HG03139 (cell line): Measurements from ENCODE around the gene PUSL1.

Experiments
- ATAC-seq: cut with Tn5 transposase; IDR thresholded peaks from one replicate; pipeline ENCODE4 v1.9.1; 2021; ENCODE audit not compliant: unreplicated experiment

The PUSL1 gene

GRCh38 chr1:1336931-1337792 is 28.8 kb downstream of the PUSL1 start:
- ATAC-seq, result no peak

- no peak for ATAC-seq
Observed at GRCh38 chr1:1337793-1338147, 29.4 kb downstream of the PUSL1 start.

GRCh38 chr1:1338278-1338677 is 29.9 kb downstream of the PUSL1 start:
- ATAC-seq, result no peak

DNA sequence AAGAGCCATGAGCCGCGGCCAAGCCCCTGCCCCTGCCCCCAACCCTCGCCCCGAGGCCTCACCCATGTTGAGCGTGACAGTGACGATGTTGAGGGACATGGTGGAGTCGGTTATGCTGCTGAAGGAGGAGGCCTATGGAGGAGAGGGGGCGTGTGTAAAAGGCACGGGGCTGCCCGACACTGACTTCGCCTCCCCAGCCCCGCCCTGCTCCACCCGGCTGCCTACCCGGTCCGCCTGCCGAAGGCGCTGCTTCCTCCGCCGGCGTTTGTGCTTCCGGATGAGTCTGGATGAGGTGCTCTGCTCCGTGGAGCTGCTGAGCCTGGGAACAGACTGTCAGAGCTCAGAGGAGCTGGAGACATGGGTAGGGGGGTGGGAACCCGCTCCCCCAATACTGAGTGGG is 31.8 kb downstream of the PUSL1 start:
- no peak for ATAC-seq

DNA sequence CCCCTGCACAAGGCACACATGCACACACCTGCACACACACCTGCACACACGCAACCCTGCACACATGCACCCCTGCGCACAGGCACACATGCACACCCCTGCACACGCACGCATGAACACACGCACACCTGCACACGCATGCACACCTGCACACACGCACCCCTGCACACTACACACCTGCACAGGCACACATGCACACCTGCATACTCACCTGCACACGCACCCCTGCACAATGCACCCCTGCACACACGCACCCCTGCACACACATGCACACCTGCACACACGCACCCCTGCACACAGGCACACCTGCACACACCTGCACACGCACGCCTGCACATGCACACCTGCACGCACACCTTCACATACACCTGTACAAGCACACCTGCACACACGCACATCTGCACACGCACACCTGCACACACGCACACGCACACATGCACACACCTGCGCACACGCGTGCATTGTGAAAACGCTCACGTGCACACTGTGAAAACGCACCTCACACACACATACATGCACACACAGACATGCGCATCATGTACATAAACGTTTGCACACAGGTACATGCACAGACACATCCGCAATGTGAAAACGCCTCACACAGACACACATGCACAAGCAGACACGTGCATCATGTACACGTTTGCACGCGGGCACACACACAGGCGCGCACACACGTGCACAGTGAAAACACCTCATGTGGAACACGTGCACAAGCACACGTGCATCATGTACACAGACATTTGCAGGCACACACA is 32.6 kb downstream of the PUSL1 start:
- no peak for ATAC-seq

- no peak for ATAC-seq
Observed at GRCh38 chr1:1341549-1342021, 33.2 kb downstream of the PUSL1 start.

DNA sequence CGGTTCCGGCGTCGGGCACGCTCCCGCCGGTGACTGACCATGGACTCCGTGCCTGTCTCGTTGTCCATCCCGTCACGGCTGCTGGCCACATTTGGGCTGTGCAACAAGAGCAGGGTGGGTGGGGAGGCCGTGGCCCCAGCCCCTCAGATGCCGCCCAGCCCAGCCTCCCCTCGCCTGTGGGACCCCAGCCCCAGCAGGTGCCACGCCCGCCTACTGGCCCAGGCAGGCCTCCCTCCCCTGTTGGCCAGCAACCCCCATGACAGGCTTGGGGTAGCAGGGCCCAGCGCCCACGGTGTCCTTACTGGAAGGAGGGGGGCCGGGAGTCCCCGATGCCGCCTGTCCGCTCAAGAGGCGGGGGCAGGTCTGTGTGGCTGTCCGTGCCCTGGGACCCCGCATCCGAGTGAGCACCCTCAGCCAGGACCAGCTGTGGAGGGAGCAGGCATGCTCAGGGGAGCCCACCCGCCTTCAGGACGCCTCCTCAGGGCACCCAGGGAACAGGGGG is 33.7 kb downstream of the PUSL1 start:
- ATAC-seq, result no peak

DNA sequence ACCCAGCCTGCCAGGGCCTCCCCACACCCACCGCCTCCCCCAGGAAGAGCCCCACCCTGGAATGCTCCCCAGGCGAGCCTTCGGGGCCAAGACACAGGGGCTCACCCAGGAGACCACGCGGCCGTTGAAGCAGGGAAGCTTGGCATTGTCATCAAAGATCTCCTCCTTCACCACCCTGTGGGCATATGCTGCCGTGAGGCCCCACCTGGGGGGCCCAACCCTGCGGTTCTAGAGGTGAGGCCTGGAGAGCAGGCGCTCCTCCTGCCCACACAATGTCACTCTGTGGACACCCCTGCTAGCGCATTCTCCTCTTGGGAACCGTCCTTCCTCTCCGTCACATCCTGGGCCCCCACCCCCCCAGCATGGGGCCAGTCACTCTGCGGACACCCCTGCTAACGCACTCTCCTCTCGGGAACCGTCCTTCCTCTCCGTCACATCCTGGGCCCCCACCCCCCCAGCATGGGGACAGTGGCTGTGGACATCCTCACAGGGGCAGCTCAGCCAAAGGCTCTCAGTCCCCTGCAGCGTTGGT is 34.3 kb downstream of the PUSL1 start:
- no peak for ATAC-seq

GRCh38 chr1:1343811-1344421 is 35.5 kb downstream of the PUSL1 start:
- no peak for ATAC-seq

DNA sequence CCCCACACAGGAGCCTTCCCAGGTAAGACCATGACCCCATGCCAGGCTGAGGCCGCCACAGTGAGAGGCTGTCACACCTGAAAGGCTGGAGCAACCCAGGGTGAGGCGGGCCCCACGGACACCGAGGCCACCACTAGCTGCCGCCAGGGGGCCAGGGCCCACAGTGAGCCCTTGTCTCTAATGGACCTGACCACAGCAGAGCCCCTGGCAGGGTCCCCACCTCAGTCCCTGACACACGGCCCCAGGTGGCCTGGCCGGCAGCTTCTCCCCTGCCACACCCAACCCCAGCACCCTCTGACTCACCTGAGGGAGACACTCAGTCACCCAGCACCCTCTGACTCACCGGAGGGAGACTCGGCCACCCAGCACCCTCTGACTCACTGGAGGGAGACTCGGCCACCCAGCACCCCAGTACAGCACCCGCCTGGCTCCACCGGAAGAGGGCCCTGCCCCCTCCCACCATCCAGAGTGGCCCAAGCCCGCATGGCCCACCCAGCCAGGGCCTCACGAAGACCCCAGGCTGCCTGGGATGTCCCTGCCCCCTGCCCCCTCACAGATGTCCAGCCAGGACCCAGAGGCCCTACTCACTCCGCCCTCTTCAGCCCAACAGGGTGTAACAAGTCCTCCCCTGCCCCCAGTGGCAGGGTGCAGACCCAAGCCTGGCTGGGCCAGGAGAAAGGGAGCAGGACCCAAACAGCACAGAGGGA is 36.4 kb downstream of the PUSL1 start:
- no peak for ATAC-seq

DNA sequence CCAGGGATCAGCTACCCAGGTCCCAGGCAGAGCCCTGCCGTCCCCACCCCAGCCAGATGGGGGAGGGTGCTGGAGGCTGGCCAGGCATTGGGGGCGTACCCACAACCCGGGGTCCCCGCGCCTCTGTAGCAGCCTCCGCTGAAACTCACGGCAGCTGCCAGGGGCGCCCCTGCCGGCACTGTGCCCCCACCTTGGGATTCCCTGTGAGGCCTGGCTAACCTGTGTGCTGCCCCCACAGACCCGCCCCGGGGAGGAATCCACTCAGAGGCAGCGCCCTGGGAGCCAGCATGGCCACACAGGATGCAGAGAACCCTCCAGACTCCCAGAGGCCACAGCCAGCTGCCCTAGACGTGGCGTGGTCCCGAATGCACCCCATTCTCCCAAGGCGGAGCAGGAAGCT is 37.0 kb downstream of the PUSL1 start:
- no peak for ATAC-seq

DNA sequence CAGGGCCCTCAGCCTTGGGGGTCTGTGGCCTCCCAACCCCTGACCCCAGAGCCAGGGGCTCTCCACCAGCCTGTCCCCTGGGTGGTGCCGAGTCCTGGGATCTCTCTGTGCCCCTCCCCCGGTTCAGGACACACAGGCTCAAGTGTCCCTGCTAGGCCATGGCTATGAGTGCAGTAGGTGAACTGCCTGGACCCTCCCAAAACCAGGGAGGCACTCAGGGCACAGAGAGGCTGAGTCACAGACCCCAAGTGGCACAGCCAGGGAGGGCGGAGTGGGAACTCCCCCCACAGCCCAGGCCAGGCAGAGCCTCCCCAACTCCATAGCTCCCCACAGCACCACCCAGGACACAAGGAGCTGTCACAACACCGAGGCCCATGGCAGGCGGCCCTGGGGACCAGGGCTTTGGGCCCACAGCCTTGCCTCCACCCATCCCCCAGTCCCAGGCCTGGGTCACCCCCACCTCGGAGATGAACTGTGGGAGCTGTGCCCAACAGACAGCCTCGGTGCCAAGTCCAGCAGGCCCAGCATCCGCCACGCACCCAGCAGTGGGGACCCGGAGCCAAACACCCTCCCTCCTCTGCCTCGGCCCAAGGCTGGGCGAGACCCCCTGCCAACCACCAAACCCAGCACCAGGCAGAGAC is 37.6 kb downstream of the PUSL1 start:
- ATAC-seq, result no peak

- ATAC-seq, result no peak
Observed at GRCh38 chr1:1346501-1346890, 38.1 kb downstream of the PUSL1 start.

DNA sequence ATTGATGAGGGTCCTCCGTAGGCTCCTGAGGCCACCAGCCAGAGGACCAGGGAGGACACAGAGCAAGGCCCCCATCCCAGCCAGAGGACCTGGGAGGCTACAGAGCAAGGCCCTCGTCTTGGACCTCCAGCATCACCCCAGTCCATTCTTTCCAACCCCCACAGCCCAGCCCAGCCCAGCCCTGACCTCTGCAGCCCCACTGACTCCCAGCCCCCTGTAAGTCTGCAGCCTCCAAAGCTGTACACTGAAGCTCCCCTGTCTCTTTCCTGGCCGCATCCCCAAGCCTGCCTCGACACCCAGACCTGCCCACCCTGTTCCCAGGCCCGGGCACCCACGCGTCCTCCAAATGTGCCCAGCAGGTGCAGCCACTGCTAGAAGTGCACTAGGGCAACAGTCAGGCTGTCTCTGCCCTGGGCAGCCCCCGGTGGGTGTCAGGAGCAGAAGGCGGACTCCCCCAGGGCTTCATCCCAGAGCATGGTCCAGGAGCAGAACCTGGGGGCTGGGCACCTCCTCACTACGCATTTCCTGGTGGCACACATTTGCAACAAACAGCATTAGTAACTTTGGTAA is 38.7 kb downstream of the PUSL1 start:
- no peak for ATAC-seq

- no peak for ATAC-seq
Observed at GRCh38 chr1:1347663-1348419, 39.4 kb downstream of the PUSL1 start.

GRCh38 chr1:1348420-1349255 is 40.2 kb downstream of the PUSL1 start:
- no peak for ATAC-seq

DNA sequence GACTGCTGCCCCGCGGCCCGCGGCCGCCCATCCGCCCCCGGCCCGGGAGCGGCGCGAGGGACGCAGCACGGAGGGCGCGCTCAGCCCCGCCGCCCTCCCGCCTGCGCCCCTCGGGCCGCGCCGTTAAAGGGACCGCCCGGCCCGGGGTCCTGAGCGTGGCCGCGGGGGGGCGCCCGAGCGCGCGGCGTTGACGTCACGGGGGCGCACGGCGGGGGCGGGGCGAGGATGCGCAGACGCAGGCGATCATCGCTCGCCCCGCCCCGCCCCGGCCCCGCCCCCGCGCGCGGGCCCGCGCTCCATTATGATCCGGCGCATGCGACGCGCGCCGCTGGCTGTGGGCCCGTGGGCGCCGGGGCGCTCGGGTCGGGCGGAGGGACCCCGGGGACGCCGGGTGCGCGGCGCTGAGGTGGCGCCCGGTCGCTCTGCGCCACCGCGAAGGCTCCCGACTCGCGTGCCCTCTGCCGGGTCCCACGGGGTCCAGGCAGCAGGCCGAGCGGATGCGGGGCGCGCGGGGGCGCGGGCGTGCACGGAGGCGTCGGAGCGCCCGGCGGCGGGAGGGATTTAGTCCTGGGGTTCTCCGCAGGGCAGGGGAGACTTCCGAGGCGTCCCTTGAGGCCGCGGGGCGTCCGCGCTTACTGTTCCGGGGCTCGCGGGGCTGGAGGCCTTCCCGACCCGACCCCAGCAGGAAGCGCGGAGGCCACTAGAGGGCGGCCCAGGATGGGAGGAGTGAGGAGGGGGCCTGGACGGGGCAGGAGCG is 41.0 kb downstream of the PUSL1 start, which contains the start of gene DVL1:
TSS of gene DVL1 (minus strand) at position 163 of the 757 bp plus-strand sequence. CDS start 353 bp downstream, outside the sequence.
- ATAC-seq, result no peak
